Measurements from ENCODE around the gene TBC1D10A.
A peak's percentile ranks its signal among the peaks of the same experiment; 100 is the strongest.

The TBC1D10A gene

GRCh38 chr22:30305519-30305905, 21.2 kb downstream of the TBC1D10A start:
- Histone ChIP-seq H3K27me3 (ENCODE audit: insufficient read depth, low read depth) (no peaks in the 10 kb centered on the region), H4K20me1 (ENCODE audit: insufficient read depth) (no peaks in the 10 kb centered on the region), H3K4me2 (peak overlapping the region; percentile 95), H3K27ac (no peak overlapping the region; the same call in 1 of the 2 replicates), H3K36me3 (ENCODE audit: insufficient read depth) (no peaks in the 10 kb centered on the region), H3K4me3 (IDR thresholded peaks at IDR 0.05; ENCODE audit: insufficient read depth, low read depth, low read length) (no peak overlapping the region), H3K9ac (no peak overlapping the region; the same call in 1 of the 2 replicates), H3K79me2 (ENCODE audit: insufficient read depth, low read depth) (peaks cover 14% of the 10 kb centered on the region; the same call in 1 of the 2 replicates), H3K4me1 (ENCODE audit: low read depth, poor library complexity, severe bottlenecking) (peaks cover 71% of the 10 kb centered on the region), H2AFZ (ENCODE audit: low read depth) (no peak overlapping the region)
- TF ChIP-seq CTCF (conservative IDR thresholded peaks at IDR 0.05; ENCODE audit: low read depth, low read length), result no peak

- no peaks in the 10 kb centered on the region for H4K20me1 ChIP-seq (ENCODE audit: insufficient read depth)
- peaks cover 14% of the 10 kb centered on the region; the same call in 1 of the 2 replicates for H3K79me2 ChIP-seq (ENCODE audit: insufficient read depth, low read depth)
- TF ChIP-seq CTCF (conservative IDR thresholded peaks at IDR 0.05; ENCODE audit: low read depth, low read length), result no peak
Observed at GRCh38 chr22:30304495-30305244, 22.1 kb downstream of the TBC1D10A start.

GRCh38 chr22:30302810-30303138, 24.0 kb downstream of the TBC1D10A start:
- Histone ChIP-seq H3K9ac (no peak overlapping the region), H3K4me1 (ENCODE audit: low read depth, poor library complexity, severe bottlenecking) (peaks cover 44% of the 10 kb centered on the region), H3K4me3 (IDR thresholded peaks at IDR 0.05; ENCODE audit: insufficient read depth, low read depth, low read length) (no peak overlapping the region), H4K20me1 (ENCODE audit: insufficient read depth) (no peaks in the 10 kb centered on the region), H3K27ac (no peak overlapping the region), H3K36me3 (ENCODE audit: insufficient read depth) (no peaks in the 10 kb centered on the region), H3K4me2 (no peak overlapping the region), H3K27me3 (ENCODE audit: insufficient read depth, low read depth) (no peaks in the 10 kb centered on the region), H2AFZ (ENCODE audit: low read depth) (no peak overlapping the region), H3K79me2 (ENCODE audit: insufficient read depth, low read depth) (peaks cover 12% of the 10 kb centered on the region; the same call in 1 of the 2 replicates)
- no peak for TF ChIP-seq CTCF (conservative IDR thresholded peaks at IDR 0.05; ENCODE audit: low read depth, low read length)

More at GRCh38 chr22:30304495-30305244, 22.1 kb downstream of the TBC1D10A start:
- H2AFZ ChIP-seq (ENCODE audit: low read depth), result no peak overlapping the region
- no peak overlapping the region for H3K4me3 ChIP-seq (IDR thresholded peaks at IDR 0.05; ENCODE audit: insufficient read depth, low read depth, low read length)
- peaks cover 63% of the 10 kb centered on the region for H3K4me1 ChIP-seq (ENCODE audit: low read depth, poor library complexity, severe bottlenecking)
- H3K27ac ChIP-seq, result no peak overlapping the region; the same call in 1 of the 2 replicates
- no peak overlapping the region for H3K9ac ChIP-seq
- H3K36me3 ChIP-seq (ENCODE audit: insufficient read depth), result no peaks in the 10 kb centered on the region
- no peak overlapping the region; the same call in 1 of the 2 replicates for H3K4me2 ChIP-seq
- H3K27me3 ChIP-seq (ENCODE audit: insufficient read depth, low read depth), result no peaks in the 10 kb centered on the region

- no peaks in the 10 kb centered on the region for H4K20me1 ChIP-seq (ENCODE audit: insufficient read depth)
- H3K4me3 ChIP-seq (IDR thresholded peaks at IDR 0.05; ENCODE audit: insufficient read depth, low read depth, low read length), result no peak overlapping the region
- no peak overlapping the region for H3K9ac ChIP-seq
- no peak overlapping the region for H3K4me2 ChIP-seq
- no peak overlapping the region for H3K27ac ChIP-seq
- H2AFZ ChIP-seq (ENCODE audit: low read depth), result no peak overlapping the region
- H3K79me2 ChIP-seq (ENCODE audit: insufficient read depth, low read depth), result peaks cover 7% of the 10 kb centered on the region; the same call in 1 of the 2 replicates
- no peak for TF ChIP-seq CTCF (conservative IDR thresholded peaks at IDR 0.05; ENCODE audit: low read depth, low read length)
- H3K27me3 ChIP-seq (ENCODE audit: insufficient read depth, low read depth), result no peaks in the 10 kb centered on the region
- H3K36me3 ChIP-seq (ENCODE audit: insufficient read depth), result no peaks in the 10 kb centered on the region
- H3K4me1 ChIP-seq (ENCODE audit: low read depth, poor library complexity, severe bottlenecking), result peaks cover 38% of the 10 kb centered on the region
Observed at GRCh38 chr22:30301995-30302809, 24.5 kb downstream of the TBC1D10A start.

All from KMS-11 (cell line).